SK-N-SH treated with all-trans-retinoic acid at 6 μM for 48 hours (cell line): Measurements from ENCODE around the gene HM13.

Experiments
- ATAC-seq: fragments of 200-7000 bp; cut with Tn5 transposase; 3 replicates; pipeline ENCODE4 v1.9.1; 2020; ENCODE audit warnings: mild to moderate bottlenecking, moderate library complexity
- ARNTL ChIP-seq: fragments of 450-650 bp; formaldehyde crosslinking; IDR thresholded peaks from 2 replicates; pipeline ENCODE4 v1.5.0; 2020; ENCODE audit warnings: low read depth, mild to moderate bottlenecking, moderate library complexity, borderline replicate concordance
- BACH2 ChIP-seq: fragments of 250-450 bp; sonication (Bioruptor Pico); IDR thresholded peaks from 2 replicates; pipeline ENCODE4 v1.9.0; 2021; ENCODE audit warnings: mild to moderate bottlenecking, borderline replicate concordance
- CSDC2 ChIP-seq: fragments of 250-450 bp; sonication (Bioruptor Pico); IDR thresholded peaks from 2 replicates; pipeline ENCODE4 v1.5.0; 2020; ENCODE audit warnings: mild to moderate bottlenecking, moderate library complexity
- ESRRG ChIP-seq: fragments of 250-450 bp; sonication (Bioruptor Pico); IDR thresholded peaks from 2 replicates; pipeline ENCODE4 v1.6.1; 2021; ENCODE audit warnings: mild to moderate bottlenecking
- ISL1 ChIP-seq: fragments of 250-450 bp; sonication (Bioruptor Pico); IDR thresholded peaks from 2 replicates; pipeline ENCODE4 v2.1.2; 2022; ENCODE audit warnings: mild to moderate bottlenecking, moderate library complexity
- OSR1 ChIP-seq: fragments of 250-450 bp; sonication (Bioruptor Pico); IDR thresholded peaks from 2 replicates; pipeline ENCODE4 v1.8.0; 2022; ENCODE audit warnings: moderate library complexity, mild to moderate bottlenecking, inconsistent platforms
- PPARA ChIP-seq: fragments of 250-450 bp; sonication (Bioruptor Pico); IDR thresholded peaks from 2 replicates; pipeline ENCODE4 v1.5.0; 2020; ENCODE audit warnings: mild to moderate bottlenecking, borderline replicate concordance
- RARB ChIP-seq: fragments of 250-450 bp; sonication (Bioruptor Pico); IDR thresholded peaks from 2 replicates; pipeline ENCODE4 v1.8.0; 2021; ENCODE audit warnings: mild to moderate bottlenecking, moderate library complexity
- TCF4 ChIP-seq: fragments of 250-450 bp; sonication (Bioruptor Pico); IDR thresholded peaks from 2 replicates; pipeline ENCODE4 v1.8.0; 2021; ENCODE audit warnings: mild to moderate bottlenecking, moderate library complexity, borderline replicate concordance
- TOX ChIP-seq: fragments of 250-450 bp; sonication (Bioruptor Pico); IDR thresholded peaks from 2 replicates; pipeline ENCODE4 v1.8.0; 2021; ENCODE audit warnings: mild to moderate bottlenecking, moderate library complexity, borderline replicate concordance
- ZC3H10 ChIP-seq: fragments of 250-450 bp; sonication (Bioruptor Pico); IDR thresholded peaks from 2 replicates; pipeline ENCODE4 v1.5.1; 2021; ENCODE audit warnings: mild to moderate bottlenecking, moderate library complexity
- ZFP3 ChIP-seq: fragments of 250-450 bp; sonication (Bioruptor Pico); IDR thresholded peaks from 2 replicates; pipeline ENCODE4 v1.5.0; 2020; ENCODE audit warnings: mild to moderate bottlenecking, moderate library complexity
- ZFP30 ChIP-seq: fragments of 450-650 bp; formaldehyde crosslinking; IDR thresholded peaks from 2 replicates; pipeline ENCODE4 v1.5.0; 2022; ENCODE audit warnings: mild to moderate bottlenecking, moderate library complexity
- ZNF565 ChIP-seq: fragments of 450-650 bp; formaldehyde crosslinking; conservative IDR thresholded peaks from 2 replicates; pipeline ENCODE4 v1.5.0; 2020; ENCODE audit warnings: low read depth, mild to moderate bottlenecking, moderate library complexity
- ZNF70 ChIP-seq: fragments of 450-650 bp; formaldehyde crosslinking; IDR thresholded peaks from 2 replicates; pipeline ENCODE4 v1.5.0; 2020; ENCODE audit warnings: mild to moderate bottlenecking, moderate library complexity
- ZNF8 ChIP-seq: fragments of 450-650 bp; formaldehyde crosslinking; IDR thresholded peaks from 2 replicates; pipeline ENCODE4 v1.5.0; 2020; ENCODE audit warnings: mild to moderate bottlenecking, moderate library complexity
- TF ChIP-seq, protein P1 (sequence below): fragments of 250-450 bp; sonication (Bioruptor Pico); IDR thresholded peaks from 2 replicates; pipeline ENCODE4 v1.5.1; 2020; ENCODE audit warnings: low read depth, mild to moderate bottlenecking, moderate library complexity
- TF ChIP-seq, protein P2 (sequence below): fragments of 250-450 bp; sonication (Bioruptor Pico); IDR thresholded peaks from 2 replicates; pipeline ENCODE4 v1.8.0; 2021; ENCODE audit warnings: low read depth, mild to moderate bottlenecking, moderate library complexity, borderline replicate concordance
- TF ChIP-seq, protein P3 (sequence below): fragments of 250-450 bp; sonication (Bioruptor Pico); IDR thresholded peaks from 2 replicates; pipeline ENCODE4 v1.8.0; 2020; ENCODE audit warnings: mild to moderate bottlenecking, moderate library complexity, borderline replicate concordance
- TF ChIP-seq, protein P4 (sequence below): fragments of 250-450 bp; sonication (Bioruptor Pico); IDR thresholded peaks from 2 replicates; pipeline ENCODE4 v1.5.1; 2021; ENCODE audit warnings: mild to moderate bottlenecking, moderate library complexity
- TF ChIP-seq, protein P5 (sequence below): fragments of 250-450 bp; sonication (Bioruptor Pico); IDR thresholded peaks from 2 replicates; pipeline ENCODE4 v1.5.0; 2020; ENCODE audit warnings: mild to moderate bottlenecking, moderate library complexity

The HM13 gene

DNA sequence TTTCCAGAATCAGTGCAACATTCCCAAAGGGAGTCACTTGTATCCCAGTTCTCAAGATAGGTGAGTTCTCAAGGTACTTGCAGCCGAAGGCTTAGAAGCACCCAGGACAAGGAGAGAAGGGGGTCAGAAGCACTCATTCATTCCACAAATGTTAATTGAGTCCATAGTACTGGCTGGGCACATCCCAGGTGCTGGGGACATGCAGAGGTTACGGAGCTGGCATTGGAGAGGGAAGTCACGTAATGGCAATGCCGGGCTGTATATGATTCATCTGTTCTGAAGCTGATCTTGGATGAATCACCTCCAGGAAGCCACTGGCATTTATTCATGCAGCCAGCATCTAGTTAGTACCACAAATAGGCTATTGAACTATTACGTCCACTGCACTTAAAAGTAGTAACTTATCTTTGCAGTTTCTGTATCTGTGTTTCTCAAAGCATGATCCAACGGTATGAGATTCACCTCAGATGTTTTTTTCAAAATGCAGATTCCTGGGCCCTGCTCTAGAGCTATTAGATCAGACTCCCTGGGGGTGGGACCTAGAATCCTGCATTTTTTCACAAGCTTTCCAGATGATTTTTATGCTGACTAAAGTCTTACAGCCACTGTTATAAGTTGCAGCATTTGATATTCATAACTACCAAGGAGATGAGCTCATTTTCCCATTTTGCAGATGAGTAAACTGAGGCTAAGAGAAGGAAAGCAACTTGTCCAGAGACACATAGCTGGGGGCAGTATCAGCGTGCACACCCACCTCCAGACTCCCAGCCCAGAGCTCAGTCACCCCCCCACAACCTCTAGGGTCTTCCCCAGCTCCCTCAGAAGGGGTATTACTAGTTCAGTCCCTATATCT lies 46.7 kb downstream of the HM13 start:
- peak; percentile 75 for ATAC-seq
- TF ChIP-seq CSDC2 (CRISPR knock-in tag) (0 out of 2 replicates have a peak, but pooled peaks have one; percentile 58), ARNTL (CRISPR knock-in tag) (no peak), ISL1 (CRISPR knock-in tag) (peak; percentile 44; the same call in 1 of the 2 replicates)

DNA sequence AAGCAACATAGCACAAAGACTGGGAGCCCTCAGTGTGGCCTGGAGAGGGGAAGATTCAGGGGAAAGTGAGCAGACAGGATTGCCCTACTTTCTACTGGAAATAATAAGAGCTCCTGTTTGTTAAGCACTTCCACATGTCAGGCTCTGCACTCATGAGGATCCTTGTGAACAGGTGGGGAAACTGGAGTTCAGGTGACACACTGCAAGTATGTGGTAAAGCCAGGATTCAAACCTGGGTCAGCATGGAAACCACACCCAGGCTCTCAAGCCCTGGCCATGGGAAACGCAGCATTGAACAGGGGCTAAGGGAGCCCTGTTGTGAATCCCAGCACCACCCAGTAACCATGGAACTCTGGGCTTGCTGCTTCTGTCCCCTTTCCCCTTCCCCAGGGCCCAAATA lies 48.0 kb downstream of the HM13 start:
- TF ChIP-seq BACH2 (CRISPR knock-in tag): no peak
- TF ChIP-seq ZC3H10 (CRISPR knock-in tag): no peak
- no peak for TF ChIP-seq RARB (CRISPR knock-in tag)
- TF ChIP-seq ARNTL (CRISPR knock-in tag): no peak
- no peak for TF ChIP-seq ZFP30 (CRISPR knock-in tag)
- no peak for TF ChIP-seq ZNF70 (CRISPR knock-in tag)
- no peak for TF ChIP-seq ZFP3 (CRISPR knock-in tag)
- no peak for TF ChIP-seq CSDC2 (CRISPR knock-in tag)
- TF ChIP-seq ISL1 (CRISPR knock-in tag): no peak
- TF ChIP-seq, protein P1, sequence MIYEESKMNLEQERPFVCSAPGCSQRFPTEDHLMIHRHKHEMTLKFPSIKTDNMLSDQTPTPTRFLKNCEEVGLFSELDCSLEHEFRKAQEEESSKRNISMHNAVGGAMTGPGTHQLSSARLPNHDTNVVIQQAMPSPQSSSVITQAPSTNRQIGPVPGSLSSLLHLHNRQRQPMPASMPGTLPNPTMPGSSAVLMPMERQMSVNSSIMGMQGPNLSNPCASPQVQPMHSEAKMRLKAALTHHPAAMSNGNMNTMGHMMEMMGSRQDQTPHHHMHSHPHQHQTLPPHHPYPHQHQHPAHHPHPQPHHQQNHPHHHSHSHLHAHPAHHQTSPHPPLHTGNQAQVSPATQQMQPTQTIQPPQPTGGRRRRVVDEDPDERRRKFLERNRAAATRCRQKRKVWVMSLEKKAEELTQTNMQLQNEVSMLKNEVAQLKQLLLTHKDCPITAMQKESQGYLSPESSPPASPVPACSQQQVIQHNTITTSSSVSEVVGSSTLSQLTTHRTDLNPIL: no peak
- no peak for TF ChIP-seq TCF4 (CRISPR knock-in tag)
- ATAC-seq: no peak

DNA sequence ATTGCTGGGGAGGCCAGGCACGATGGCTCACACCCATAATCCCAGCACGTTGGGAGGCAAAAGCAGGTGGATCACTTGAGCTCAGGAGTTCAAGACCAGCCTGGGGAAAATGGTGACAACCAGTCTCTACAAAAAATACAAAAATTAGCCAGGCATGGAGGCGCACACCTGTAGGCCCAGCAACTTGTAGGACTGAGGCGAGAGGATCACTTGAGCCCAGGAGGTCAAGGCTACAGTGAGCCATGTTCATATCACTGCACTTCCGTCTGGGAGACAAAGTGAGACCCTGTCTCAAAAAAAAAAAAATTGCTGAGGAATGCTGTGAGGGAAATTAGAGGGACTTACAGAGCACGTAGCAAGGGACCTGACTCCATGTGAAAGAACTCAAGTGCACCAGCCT lies 50.0 kb downstream of the HM13 start:
- ATAC-seq: no peak
- TF ChIP-seq ARNTL (CRISPR knock-in tag) (no peak), TOX (CRISPR knock-in tag) (no peak), OSR1 (no peak), ESRRG (CRISPR knock-in tag) (no peak), ZFP3 (CRISPR knock-in tag) (no peak), ZNF8 (CRISPR knock-in tag) (no peak), ZFP30 (CRISPR knock-in tag) (no peak), RARB (CRISPR knock-in tag) (no peak), BACH2 (CRISPR knock-in tag) (no peak), ZNF70 (CRISPR knock-in tag) (no peak), CSDC2 (CRISPR knock-in tag) (no peak), ZNF565 (CRISPR knock-in tag) (no peak), ZC3H10 (CRISPR knock-in tag) (no peak), PPARA (CRISPR knock-in tag) (no peak)
- TF ChIP-seq, protein P2, sequence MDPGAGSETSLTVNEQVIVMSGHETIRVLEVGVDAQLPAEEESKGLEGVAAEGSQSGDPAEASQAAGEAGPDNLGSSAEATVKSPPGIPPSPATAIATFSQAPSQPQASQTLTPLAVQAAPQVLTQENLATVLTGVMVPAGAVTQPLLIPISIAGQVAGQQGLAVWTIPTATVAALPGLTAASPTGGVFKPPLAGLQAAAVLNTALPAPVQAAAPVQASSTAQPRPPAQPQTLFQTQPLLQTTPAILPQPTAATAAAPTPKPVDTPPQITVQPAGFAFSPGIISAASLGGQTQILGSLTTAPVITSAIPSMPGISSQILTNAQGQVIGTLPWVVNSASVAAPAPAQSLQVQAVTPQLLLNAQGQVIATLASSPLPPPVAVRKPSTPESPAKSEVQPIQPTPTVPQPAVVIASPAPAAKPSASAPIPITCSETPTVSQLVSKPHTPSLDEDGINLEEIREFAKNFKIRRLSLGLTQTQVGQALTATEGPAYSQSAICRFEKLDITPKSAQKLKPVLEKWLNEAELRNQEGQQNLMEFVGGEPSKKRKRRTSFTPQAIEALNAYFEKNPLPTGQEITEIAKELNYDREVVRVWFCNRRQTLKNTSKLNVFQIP (CRISPR knock-in tag): no peak
- TF ChIP-seq, protein P1: no peak
- TF ChIP-seq, protein P3, sequence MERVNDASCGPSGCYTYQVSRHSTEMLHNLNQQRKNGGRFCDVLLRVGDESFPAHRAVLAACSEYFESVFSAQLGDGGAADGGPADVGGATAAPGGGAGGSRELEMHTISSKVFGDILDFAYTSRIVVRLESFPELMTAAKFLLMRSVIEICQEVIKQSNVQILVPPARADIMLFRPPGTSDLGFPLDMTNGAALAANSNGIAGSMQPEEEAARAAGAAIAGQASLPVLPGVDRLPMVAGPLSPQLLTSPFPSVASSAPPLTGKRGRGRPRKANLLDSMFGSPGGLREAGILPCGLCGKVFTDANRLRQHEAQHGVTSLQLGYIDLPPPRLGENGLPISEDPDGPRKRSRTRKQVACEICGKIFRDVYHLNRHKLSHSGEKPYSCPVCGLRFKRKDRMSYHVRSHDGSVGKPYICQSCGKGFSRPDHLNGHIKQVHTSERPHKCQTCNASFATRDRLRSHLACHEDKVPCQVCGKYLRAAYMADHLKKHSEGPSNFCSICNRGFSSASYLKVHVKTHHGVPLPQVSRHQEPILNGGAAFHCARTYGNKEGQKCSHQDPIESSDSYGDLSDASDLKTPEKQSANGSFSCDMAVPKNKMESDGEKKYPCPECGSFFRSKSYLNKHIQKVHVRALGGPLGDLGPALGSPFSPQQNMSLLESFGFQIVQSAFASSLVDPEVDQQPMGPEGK (CRISPR knock-in tag): no peak
- TF ChIP-seq, protein P4, sequence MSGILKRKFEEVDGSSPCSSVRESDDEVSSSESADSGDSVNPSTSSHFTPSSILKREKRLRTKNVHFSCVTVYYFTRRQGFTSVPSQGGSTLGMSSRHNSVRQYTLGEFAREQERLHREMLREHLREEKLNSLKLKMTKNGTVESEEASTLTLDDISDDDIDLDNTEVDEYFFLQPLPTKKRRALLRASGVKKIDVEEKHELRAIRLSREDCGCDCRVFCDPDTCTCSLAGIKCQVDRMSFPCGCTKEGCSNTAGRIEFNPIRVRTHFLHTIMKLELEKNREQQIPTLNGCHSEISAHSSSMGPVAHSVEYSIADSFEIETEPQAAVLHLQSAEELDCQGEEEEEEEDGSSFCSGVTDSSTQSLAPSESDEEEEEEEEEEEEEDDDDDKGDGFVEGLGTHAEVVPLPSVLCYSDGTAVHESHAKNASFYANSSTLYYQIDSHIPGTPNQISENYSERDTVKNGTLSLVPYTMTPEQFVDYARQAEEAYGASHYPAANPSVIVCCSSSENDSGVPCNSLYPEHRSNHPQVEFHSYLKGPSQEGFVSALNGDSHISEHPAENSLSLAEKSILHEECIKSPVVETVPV (CRISPR knock-in tag): no peak
- TF ChIP-seq, protein P5, sequence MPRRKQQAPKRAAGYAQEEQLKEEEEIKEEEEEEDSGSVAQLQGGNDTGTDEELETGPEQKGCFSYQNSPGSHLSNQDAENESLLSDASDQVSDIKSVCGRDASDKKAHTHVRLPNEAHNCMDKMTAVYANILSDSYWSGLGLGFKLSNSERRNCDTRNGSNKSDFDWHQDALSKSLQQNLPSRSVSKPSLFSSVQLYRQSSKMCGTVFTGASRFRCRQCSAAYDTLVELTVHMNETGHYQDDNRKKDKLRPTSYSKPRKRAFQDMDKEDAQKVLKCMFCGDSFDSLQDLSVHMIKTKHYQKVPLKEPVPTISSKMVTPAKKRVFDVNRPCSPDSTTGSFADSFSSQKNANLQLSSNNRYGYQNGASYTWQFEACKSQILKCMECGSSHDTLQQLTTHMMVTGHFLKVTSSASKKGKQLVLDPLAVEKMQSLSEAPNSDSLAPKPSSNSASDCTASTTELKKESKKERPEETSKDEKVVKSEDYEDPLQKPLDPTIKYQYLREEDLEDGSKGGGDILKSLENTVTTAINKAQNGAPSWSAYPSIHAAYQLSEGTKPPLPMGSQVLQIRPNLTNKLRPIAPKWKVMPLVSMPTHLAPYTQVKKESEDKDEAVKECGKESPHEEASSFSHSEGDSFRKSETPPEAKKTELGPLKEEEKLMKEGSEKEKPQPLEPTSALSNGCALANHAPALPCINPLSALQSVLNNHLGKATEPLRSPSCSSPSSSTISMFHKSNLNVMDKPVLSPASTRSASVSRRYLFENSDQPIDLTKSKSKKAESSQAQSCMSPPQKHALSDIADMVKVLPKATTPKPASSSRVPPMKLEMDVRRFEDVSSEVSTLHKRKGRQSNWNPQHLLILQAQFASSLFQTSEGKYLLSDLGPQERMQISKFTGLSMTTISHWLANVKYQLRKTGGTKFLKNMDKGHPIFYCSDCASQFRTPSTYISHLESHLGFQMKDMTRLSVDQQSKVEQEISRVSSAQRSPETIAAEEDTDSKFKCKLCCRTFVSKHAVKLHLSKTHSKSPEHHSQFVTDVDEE (CRISPR knock-in tag): no peak
- TF ChIP-seq, all 23 proteins: peak for 0
